HEK293T (cell line): Measurements from ENCODE around the gene IL1B.

ENCODE experiments used
- BHLHE40 ChIP-seq: fragments of 450-650 bp; IDR thresholded peaks from 2 replicates; pipeline ENCODE4 v1.6.1; 2016; ENCODE audit warnings: mild to moderate bottlenecking, moderate library complexity, borderline replicate concordance
- ELF4 ChIP-seq: fragments of 450-650 bp; IDR thresholded peaks from 2 replicates; pipeline ENCODE4 v1.6.1; 2017; ENCODE audit warnings: antibody characterized with exemption
- FOXK2 ChIP-seq: fragments of 450-650 bp; IDR thresholded peaks from 2 replicates; pipeline ENCODE4 v1.6.1; 2016; ENCODE audit warnings: mild to moderate bottlenecking
- FOXM1 ChIP-seq: fragments of 450-650 bp; IDR thresholded peaks from 2 replicates; pipeline ENCODE4 v1.6.1; 2017; ENCODE audit warnings: mild to moderate bottlenecking, borderline replicate concordance
- LEF1 ChIP-seq: fragments of 450-650 bp; IDR thresholded peaks from 2 replicates; pipeline ENCODE4 v1.6.1; 2017; ENCODE audit warnings: mild to moderate bottlenecking, borderline replicate concordance
- NFRKB ChIP-seq: fragments of 450-650 bp; IDR thresholded peaks from 2 replicates; pipeline ENCODE4 v1.6.1; 2016; ENCODE audit warnings: mild to moderate bottlenecking, moderate library complexity
- PKNOX1 ChIP-seq: fragments of 450-650 bp; IDR thresholded peaks from 2 replicates; pipeline ENCODE4 v1.6.1; 2016
- SP1 ChIP-seq: fragments of 450-650 bp; IDR thresholded peaks from 2 replicates; pipeline ENCODE4 v1.6.1; 2017
- SUZ12 ChIP-seq: fragments of 450-650 bp; IDR thresholded peaks from 2 replicates; pipeline ENCODE4 v1.6.1; 2016; ENCODE audit warnings: mild to moderate bottlenecking
- TARDBP ChIP-seq: fragments of 450-650 bp; IDR thresholded peaks from 2 replicates; pipeline ENCODE4 v1.6.1; 2016
- ZNF384 ChIP-seq: fragments of 450-650 bp; IDR thresholded peaks from 2 replicates; pipeline ENCODE4 v1.6.1; 2016

DNA sequence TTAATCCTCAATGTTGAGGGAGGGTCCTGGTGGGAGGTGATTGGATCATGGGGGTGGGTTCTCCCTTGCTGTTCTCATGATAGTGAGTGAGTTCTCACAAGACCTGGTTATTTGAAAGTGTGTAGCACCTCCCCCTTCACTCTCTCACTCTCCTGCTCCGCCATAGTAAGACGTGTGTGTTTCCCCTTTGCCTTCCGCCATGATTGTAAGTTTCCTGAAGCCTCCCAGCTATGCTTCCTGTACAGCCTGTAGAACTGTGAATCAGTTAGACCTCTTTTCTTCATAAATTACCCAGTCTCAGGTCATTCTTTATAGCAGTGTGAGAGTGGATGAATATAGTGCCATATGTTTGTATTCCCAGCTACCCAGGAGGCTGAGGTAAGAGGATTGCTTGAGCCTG lies 9.6 kb downstream of the IL1B start:
- no peak for TF ChIP-seq LEF1
- no peak for TF ChIP-seq ELF4
- no peak for TF ChIP-seq SUZ12
- no peak for TF ChIP-seq SP1
- TF ChIP-seq FOXK2 = no peak
- no peak for TF ChIP-seq TARDBP
- TF ChIP-seq PKNOX1 = no peak
- no peak for TF ChIP-seq FOXM1
- TF ChIP-seq NFRKB = no peak
- no peak for TF ChIP-seq ZNF384
- no peak for TF ChIP-seq BHLHE40
